Astrocyte of the spinal cord (primary cell): ENCODE results near the gene KIAA1328.

Source experiments
- DNase-seq: peaks from one replicate; pipeline ENCODE4 v3.0.0; 2011; ENCODE audit warnings: low read depth, low spot score
- H3K4me3 ChIP-seq: 2 replicates; pipeline ENCODE4 v1.5.1; 2011; ENCODE audit warnings: low read depth, mild to moderate bottlenecking, low read length, moderate library complexity
- in situ Hi-C: cut with HindIII; loops from 2 replicates; pipeline ENCODE4 v1.10.0; 2017; ENCODE audit warnings: low sequenced_read_pairs
- TF ChIP-seq, protein P1 (sequence below): IDR thresholded peaks from 2 replicates; pipeline ENCODE4 v1.5.1; 2012; ENCODE audit warnings: low read depth, mild to moderate bottlenecking, low read length, inconsistent platforms

KIAA1328 gene

DNA sequence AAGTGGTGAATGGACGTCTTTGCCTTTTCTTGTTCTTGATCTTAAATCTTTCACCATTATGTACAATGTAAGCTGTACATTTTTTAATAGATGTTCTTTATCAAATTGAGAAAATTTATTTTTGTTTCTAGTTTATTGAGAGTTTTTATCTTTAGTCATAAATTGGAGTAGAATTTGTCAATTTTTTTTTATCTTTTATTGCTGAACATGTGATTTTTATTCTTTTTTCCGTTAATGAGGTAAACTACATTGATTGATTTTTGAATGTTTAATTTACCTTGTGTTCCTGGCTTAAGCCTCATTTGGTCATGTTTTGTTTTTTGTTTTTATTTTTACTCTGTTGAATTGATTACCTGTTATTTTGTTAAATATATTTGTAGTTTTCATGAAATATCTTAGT, 19.7 kb downstream of the KIAA1328 start:
- TF ChIP-seq, protein P1, sequence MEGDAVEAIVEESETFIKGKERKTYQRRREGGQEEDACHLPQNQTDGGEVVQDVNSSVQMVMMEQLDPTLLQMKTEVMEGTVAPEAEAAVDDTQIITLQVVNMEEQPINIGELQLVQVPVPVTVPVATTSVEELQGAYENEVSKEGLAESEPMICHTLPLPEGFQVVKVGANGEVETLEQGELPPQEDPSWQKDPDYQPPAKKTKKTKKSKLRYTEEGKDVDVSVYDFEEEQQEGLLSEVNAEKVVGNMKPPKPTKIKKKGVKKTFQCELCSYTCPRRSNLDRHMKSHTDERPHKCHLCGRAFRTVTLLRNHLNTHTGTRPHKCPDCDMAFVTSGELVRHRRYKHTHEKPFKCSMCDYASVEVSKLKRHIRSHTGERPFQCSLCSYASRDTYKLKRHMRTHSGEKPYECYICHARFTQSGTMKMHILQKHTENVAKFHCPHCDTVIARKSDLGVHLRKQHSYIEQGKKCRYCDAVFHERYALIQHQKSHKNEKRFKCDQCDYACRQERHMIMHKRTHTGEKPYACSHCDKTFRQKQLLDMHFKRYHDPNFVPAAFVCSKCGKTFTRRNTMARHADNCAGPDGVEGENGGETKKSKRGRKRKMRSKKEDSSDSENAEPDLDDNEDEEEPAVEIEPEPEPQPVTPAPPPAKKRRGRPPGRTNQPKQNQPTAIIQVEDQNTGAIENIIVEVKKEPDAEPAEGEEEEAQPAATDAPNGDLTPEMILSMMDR, result no peak
- in situ Hi-C loops, result no loop called here
- no peak overlapping the region for H3K4me3 ChIP-seq
- DNase-seq, result no peak

DNA sequence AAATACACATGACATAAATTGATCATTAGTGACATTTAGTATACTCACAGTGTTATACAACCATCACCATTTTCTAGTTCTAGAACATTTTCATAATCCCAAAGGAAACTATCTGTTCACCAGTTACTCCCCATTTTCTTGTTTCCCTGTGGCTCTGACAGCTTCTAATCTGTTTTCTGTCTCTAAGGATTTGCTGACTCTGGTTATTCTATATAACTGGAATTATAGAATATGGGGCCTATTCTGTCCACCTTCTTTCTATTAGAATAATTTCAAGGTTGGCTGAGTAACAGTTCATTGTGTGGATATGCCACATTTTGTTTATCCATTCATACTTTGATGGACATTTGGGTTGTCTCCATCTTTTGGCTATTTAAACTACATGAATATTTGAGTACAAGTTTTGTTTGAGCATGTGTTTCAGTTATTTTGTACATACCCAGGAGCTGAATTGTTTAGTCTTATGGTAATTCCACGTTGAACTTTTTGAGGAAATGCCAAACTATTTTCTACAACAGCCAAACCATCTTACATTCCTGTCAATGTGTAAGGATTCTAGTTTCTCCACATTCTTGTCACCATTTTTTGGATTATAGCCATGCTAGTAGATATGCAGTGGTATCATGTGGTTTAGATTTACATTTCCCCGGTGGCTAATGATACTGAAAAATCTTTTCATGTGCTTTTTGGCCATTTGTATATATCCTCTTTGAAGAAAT, 20.5 kb downstream of the KIAA1328 start:
- H3K4me3 ChIP-seq, result no peak overlapping the region
- DNase-seq, result peak; percentile 52
- in situ Hi-C loops, result no loop called here
- TF ChIP-seq, protein P1, result no peak

- TF ChIP-seq, protein P1, result no peak
- in situ Hi-C loops, result no loop called here
- H3K4me3 ChIP-seq, result no peak overlapping the region
- DNase-seq, result peak; percentile 85
Observed at GRCh38 chr18:36850527-36851201, 21.7 kb downstream of the KIAA1328 start.

DNA sequence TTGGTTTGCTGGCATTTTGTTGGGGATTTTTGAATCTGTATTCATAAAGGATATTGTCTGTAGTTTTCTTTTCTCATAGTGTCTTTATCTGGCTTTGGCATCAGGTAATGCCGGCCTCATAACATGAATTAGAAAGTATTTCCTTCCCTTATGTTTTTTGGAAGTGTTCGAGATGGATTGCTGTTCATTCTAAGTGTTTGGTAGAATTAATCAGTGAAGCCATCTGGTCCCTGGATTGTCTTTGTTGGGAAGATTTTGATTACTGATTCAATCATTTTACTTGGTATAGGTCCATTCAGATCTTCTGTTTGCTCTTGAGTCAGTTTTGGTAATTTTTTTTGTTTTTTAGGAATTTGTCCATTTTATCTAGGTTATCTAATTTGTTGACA, 22.3 kb downstream of the KIAA1328 start:
- no peak for DNase-seq
- H3K4me3 ChIP-seq, result no peak overlapping the region
- TF ChIP-seq, protein P1, result no peak
- in situ Hi-C loops, result no loop called here

DNA sequence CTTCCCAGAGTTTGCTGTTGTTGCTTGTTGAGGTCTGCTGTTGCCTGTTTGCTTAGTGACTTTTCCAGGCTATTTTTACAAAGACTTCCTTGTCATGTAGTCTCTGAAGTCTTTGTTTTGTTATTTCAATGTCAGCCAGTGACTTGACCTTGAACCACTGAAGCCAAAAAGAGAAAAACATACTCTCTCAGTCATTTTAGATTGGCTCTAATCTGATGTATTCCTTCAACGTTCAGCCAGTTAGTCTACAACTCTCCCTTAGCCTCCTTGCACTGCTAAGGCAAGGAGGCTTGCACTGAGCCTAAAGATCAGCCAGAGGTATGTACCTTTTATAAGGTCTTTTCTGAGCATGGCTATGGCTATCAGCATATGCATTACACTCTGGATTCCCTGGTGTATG, 27.9 kb downstream of the KIAA1328 start:
- in situ Hi-C loops, result no loop called here
- DNase-seq, result no peak
- TF ChIP-seq, protein P1, result no peak
- no peak overlapping the region for H3K4me3 ChIP-seq

DNA sequence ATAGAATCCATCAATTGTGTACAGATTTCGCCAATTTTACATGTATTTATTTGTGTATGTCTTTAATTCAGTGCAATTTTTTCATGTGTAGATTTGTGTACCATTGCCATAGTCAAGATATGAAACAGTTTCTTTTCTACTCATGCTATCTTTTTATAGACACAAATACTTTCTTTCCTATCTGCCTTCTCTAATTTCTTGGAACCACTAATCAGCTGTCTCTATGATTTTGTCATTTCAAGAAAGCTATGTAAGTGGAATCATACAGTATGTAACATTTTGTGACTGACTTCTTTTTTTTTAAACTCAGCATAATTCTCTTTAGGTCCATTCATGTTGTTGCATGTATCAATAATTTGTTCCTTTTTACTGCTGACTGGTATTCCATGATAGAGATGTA, 33.3 kb downstream of the KIAA1328 start:
- TF ChIP-seq, protein P1, result no peak
- no peak for DNase-seq
- in situ Hi-C loops, result no loop called here
- no peak overlapping the region for H3K4me3 ChIP-seq
